Skin of body (tissue), 3 donors: Measurements from ENCODE around the gene LSM12. TPM values are rescaled to one million over a fixed set of nuclear protein-coding genes. Genes with fewer than 3 reads are reported as not detected.

Source experiments
- DNase-seq: peaks from one replicate; lab custom pipeline; 2025; lab: John Stamatoyannopoulos, UW
- small RNA-seq: library from RNA; depleted of rRNA; stranded (forward); fragments of <200 nt; gene quantifications from one replicate; pipeline ENCODE3, GENCODE V24; 2014; ENCODE audit warnings: low replicate concordance
- total RNA-seq: library from RNA; depleted of rRNA; stranded (reverse); fragments of >200 nt; gene quantifications from one replicate; pipeline ENCODE4 v1.2.3, GENCODE V29; 2014

Gene LSM12
- total RNA-seq, 1 donor from 2014 or later = 12.2 TPM

DNA sequence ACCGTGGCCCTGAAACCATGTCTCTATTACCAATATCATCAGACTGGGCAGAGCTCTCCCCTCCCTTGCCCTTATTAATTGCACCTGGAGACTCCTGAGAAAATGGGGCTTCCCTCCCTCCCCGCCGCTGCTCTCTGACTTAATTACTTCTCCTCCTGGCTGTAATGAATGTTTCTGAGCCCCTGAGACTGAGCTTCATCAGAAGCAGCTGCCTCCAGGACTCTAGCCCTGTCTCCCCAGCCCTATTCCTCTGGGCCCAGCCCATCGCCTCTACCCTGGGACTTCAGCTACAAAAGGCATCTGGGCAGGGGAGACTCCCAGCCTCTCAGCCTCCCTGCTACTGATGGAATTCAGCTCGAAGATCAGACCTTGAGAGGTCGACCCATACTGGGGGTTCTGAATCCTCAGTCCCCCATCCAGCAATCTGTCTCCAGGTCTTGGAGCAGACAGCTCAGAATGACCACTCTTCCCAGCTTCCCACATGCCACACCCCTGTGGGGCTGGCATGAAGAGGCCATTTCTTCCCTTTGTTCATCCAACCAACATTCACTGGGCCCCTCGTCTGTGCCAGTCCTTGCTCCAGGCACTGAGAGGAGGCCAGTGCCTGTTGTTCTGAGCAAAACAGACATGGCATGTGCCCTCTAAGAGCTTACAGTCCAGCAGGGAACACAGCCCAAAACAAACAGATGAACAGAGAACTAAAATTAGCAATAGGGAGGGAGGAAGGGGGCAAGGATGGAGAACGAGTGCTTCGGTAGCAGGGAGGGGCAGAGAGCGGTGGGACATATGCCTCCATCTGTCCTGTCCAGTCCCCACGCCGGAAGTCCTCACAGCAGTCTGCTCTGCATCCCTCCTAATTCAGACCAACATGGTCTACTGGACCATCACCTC lies 79.1 kb downstream of the LSM12 start:
- no peak for DNase-seq

DNA sequence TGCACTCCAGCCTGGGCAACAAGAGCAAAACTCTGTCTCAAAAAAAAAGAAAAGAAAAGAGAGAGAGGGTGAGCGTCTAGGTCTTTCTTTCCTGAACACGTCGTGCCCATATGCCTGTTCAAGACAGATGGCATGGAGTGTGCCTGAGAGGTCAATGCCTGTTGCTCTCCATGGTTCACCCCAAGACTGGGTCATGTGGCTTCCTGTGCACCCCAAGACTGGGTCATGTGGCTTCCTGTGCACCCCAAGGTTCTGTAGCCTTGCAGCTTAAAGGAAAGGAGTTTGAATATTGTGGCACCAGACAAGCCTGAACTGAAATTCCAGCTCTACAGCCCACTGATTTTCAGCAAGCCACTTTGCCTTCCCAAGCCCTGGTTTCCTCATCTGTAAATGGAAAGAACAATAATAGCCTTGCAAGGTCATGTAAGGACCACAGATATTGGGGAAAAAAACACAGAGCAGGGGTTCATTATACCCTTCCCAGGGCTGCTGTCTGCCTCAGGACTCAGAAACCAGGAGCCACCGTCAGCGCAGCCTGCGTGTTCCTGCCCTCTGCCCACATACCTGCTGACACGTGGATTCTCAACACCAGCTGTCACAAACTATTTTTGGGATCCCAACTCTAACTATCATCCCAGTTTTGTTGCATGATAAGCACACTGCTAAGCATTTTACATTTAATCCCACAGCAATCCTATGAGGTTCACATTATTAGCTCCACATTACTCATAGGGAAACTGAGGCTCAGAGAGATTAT lies 80.1 kb downstream of the LSM12 start:
- DNase-seq = no peak

DNA sequence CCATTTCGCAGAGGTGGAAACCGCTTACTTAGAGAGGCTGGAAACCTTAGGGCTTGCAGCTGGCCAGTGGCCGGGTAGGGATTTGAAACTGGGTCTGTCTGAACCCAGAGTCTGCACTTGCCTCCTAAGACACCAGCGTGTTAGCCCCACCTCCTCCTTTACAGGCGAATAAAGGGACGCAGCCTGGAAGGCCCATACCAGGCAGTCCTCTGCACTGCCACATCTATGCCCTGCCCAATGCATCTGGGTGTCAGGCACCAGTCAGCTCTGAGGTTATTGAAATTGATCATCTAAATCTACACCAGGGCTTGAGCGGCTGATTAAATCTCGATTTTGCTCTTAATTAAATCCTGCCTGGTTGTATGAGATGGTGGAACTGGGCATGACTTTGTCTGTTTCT lies 82.0 kb downstream of the LSM12 start:
- DNase-seq = no peak

Small RNA genes within 50 kb of the gene (small RNA-seq; reads per million reads assigned to genes)
- not detected for gene RF00012

Other genes starting within 250 kb of the LSM12 start
- gene MPP3, start 233.5 kb downstream of the LSM12 start, total RNA-seq = 7.7 TPM
- gene CD300LG, start 219.5 kb downstream of the LSM12 start, total RNA-seq = 2.5 TPM
- gene MPP2, start 159.1 kb downstream of the LSM12 start, total RNA-seq = 3.0 TPM
- not detected for gene PPY, start 124.2 kb downstream of the LSM12 start, total RNA-seq
- not detected for gene PYY, start 112.7 kb downstream of the LSM12 start, total RNA-seq
- 0.49 TPM for gene NAGS, start 62.0 kb downstream of the LSM12 start, total RNA-seq
- gene TMEM101, start 51.7 kb downstream of the LSM12 start, total RNA-seq = 25.9 TPM
- 9.4 TPM for gene G6PC3, start 4.1 kb upstream of the LSM12 start, total RNA-seq
- gene HDAC5, start 57.0 kb upstream of the LSM12 start, total RNA-seq = 55.1 TPM
- 2.1 TPM for gene HROB, start 75.3 kb upstream of the LSM12 start, total RNA-seq
- gene ASB16, start 104.0 kb upstream of the LSM12 start, total RNA-seq = 0.89 TPM
- 16.4 TPM for gene TMUB2, start 120.3 kb upstream of the LSM12 start, total RNA-seq
- gene ATXN7L3, start 133.2 kb upstream of the LSM12 start, total RNA-seq = 26.2 TPM
- 52.6 TPM for gene UBTF, start 153.0 kb upstream of the LSM12 start, total RNA-seq
- 30.1 TPM for gene SLC4A1, start 201.5 kb upstream of the LSM12 start, total RNA-seq
- gene RUNDC3A, start 241.9 kb upstream of the LSM12 start, total RNA-seq = 7.6 TPM